Panc1 (cell line): ENCODE measurements around the gene FRMD1. TPM values are rescaled to one million over a fixed set of nuclear protein-coding genes. Genes with fewer than 3 reads are reported as not detected.

Source experiments
- ATAC-seq: fragments of 200-7000 bp; cut with Tn5 transposase; 2 replicates; pipeline ENCODE4 v1.9.1; 2020; ENCODE audit warnings: mild to moderate bottlenecking, moderate library complexity
- BruUV-seq: library from RNA; stranded (reverse); fragments of 400-500 nt; replicated peaks from 2 replicates; lab custom pipeline; 2021; lab: Mats Ljungman, UMichigan
- CTCF ChIA-PET: fragments of 300-600 bp; sonication (Branson Sonifier 250); formaldehyde crosslinking; loops from one replicate; lab custom pipeline; 2022; ENCODE audit warnings: antibody characterized with exemption; lab: Charles Lee
- POLR2A ChIA-PET: fragments of 300-600 bp; sonication (Branson Sonifier 250); formaldehyde crosslinking; loops from one replicate; lab custom pipeline; 2022; ENCODE audit warnings: antibody characterized with exemption; lab: Charles Lee
- DNase-seq: peaks from one replicate; pipeline ENCODE4 v3.0.0-alpha.2; 2010; ENCODE audit warnings: low read depth, low spot score
- H3K27ac ChIP-seq: 2 replicates; pipeline ENCODE4 v1.5.1; 2011; ENCODE audit warnings: mild to moderate bottlenecking, low read length, inconsistent platforms
- H3K27me3 ChIP-seq: fragments of 200-500 bp; sonication (Bioruptor generic); 2 replicates; pipeline ENCODE4 v1.6.0; 2014; ENCODE audit warnings: low read length, inconsistent platforms; ENCODE audit not compliant: control insufficient read depth, insufficient read depth
- H3K36me3 ChIP-seq: fragments of 200-500 bp; sonication (Bioruptor generic); 2 replicates; pipeline ENCODE4 v1.5.1; 2014; ENCODE audit warnings: inconsistent platforms, mild to moderate bottlenecking, low read length, moderate library complexity; ENCODE audit not compliant: control insufficient read depth, insufficient read depth
- H3K4me1 ChIP-seq: 2 replicates; pipeline ENCODE4 v1.5.1; 2011; ENCODE audit warnings: inconsistent platforms, mild to moderate bottlenecking, low read length, moderate library complexity; ENCODE audit not compliant: control insufficient read depth, insufficient read depth
- H3K4me3 ChIP-seq, 2 experiments: 2 replicates each; pipeline ENCODE4 v1.5.1; 2011 to 2012; ENCODE audit warnings: low read depth in 2 of 2, low read length in 2 of 2, mild to moderate bottlenecking in 2 of 2, inconsistent platforms in 1 of 2, moderate library complexity in 1 of 2
- H3K9me3 ChIP-seq: fragments of 200-500 bp; sonication (Bioruptor generic); 2 replicates; pipeline ENCODE4 v1.5.1; 2014; ENCODE audit warnings: low read depth, mild to moderate bottlenecking, inconsistent platforms, low read length, moderate library complexity; ENCODE audit not compliant: control insufficient read depth, insufficient read depth
- CTCF ChIP-seq: fragments of 450-650 bp; IDR thresholded peaks from 2 replicates; pipeline ENCODE4 v1.5.1; 2017; ENCODE audit warnings: mild to moderate bottlenecking
- POLR2AphosphoS5 ChIP-seq: IDR thresholded peaks from 2 replicates; pipeline ENCODE4 v1.6.1; 2012; ENCODE audit warnings: mild to moderate bottlenecking, low read depth, low read length, moderate library complexity
- REST ChIP-seq, 2 experiments: IDR thresholded peaks; 2 replicates each; pipeline ENCODE4 v1.6.1; 2011 to 2012; ENCODE audit warnings: low read depth in 2 of 2, control low read depth in 1 of 2, low read length in 1 of 2, mild to moderate bottlenecking in 1 of 2, moderate library complexity in 1 of 2; ENCODE audit not compliant: insufficient read depth in 1 of 2
- SIN3A ChIP-seq: IDR thresholded peaks from 2 replicates; pipeline ENCODE4 v1.6.1; 2012; ENCODE audit warnings: low read depth, mild to moderate bottlenecking, low read length, moderate library complexity, borderline replicate concordance; ENCODE audit not compliant: insufficient read depth
- TCF7L2 ChIP-seq: IDR thresholded peaks from 2 replicates; pipeline ENCODE4 v1.6.1; 2011; ENCODE audit warnings: mild to moderate bottlenecking, low read depth, low read length, inconsistent platforms
- in situ Hi-C: cut with HindIII; loops from 2 replicates; pipeline ENCODE4 v1.10.0; 2016; ENCODE audit warnings: low sequenced_read_pairs, low pct_unique_long_range_greater_than_20kb
- intact Hi-C: fragments of 100-400 bp; cut with micrococcal nuclease; formaldehyde crosslinking; loops from one replicate; pipeline ENCODE4 v1.10.0; 2022; ENCODE audit not compliant: unreplicated experiment
- total RNA-seq: library from RNA; stranded (reverse); gene quantifications from one replicate; pipeline ENCODE4 v1.2.1, GENCODE V29; 2021; ENCODE audit not compliant: unreplicated experiment

FRMD1 gene
- total RNA-seq, 1 experiment from 2014 or later, result 0.15 TPM

GRCh38 chr6:168021581-168021980 lies 57.4 kb downstream of the FRMD1 start:
- no TSS peak for BruUV-seq
- intact Hi-C loops (no loop called here), in situ Hi-C loops (no loop called here)
- 0 out of 2 replicates have a peak overlapping the region, but pooled peaks have one; percentile 23 for H3K27ac ChIP-seq
- ChIA-PET POLR2A (no interaction called here), CTCF (no interaction called here)
- H3K4me1 ChIP-seq, result peaks cover 13% of the 10 kb centered on the region
- no peak overlapping the region for H3K4me3 ChIP-seq
- ATAC-seq (no peak), DNase-seq (no peak)
- no peaks in the 10 kb centered on the region for H3K9me3 ChIP-seq
- H3K27me3 ChIP-seq, result no peaks in the 10 kb centered on the region
- no peak for TF ChIP-seq TCF7L2
- TF ChIP-seq POLR2AphosphoS5, result no peak
- TF ChIP-seq SIN3A, result no peak
- no peak for TF ChIP-seq CTCF
- no peak for TF ChIP-seq REST (IDR thresholded peaks at IDR 0.05; ENCODE audit: insufficient read depth in 1 of 2, low read depth in 2 of 2, low read length in 1 of 2)
- no peaks in the 10 kb centered on the region for H3K36me3 ChIP-seq

DNA sequence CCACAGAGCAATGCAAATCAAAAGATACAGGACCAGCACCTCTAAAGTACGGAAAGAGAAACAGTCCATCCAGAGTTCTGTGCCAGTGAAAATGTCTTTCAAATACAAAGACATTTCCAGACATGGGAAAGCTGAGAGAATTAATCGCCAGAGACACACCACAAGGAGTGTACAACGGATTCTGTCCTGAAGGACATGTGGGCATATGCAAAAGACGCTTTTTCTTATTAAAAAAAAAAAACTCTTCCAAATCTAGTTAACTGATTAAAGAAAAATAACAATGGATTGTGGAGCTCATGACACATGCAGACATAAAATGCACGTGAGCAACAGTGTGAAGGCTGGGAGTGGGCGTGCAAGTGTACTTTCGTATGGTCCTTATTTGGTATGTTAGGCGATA lies 58.8 kb downstream of the FRMD1 start:
- intact Hi-C loops, result no loop called here
- no peaks in the 10 kb centered on the region for H3K27me3 ChIP-seq
- H3K36me3 ChIP-seq, result no peaks in the 10 kb centered on the region
- TF ChIP-seq TCF7L2 (no peak), POLR2AphosphoS5 (no peak), REST (IDR thresholded peaks at IDR 0.05; ENCODE audit: insufficient read depth in 1 of 2, low read depth in 2 of 2, low read length in 1 of 2) (no peak), CTCF (no peak)
- ChIA-PET POLR2A (no interaction called here), CTCF (no interaction called here)
- no peak for ATAC-seq
- peaks cover 13% of the 10 kb centered on the region for H3K4me1 ChIP-seq
- no peak overlapping the region for H3K4me3 ChIP-seq
- no peak overlapping the region for H3K27ac ChIP-seq
- H3K9me3 ChIP-seq, result no peaks in the 10 kb centered on the region
- no TSS peak for BruUV-seq
- in situ Hi-C loops, result no loop called here
- DNase-seq, result no peak
